GM18526 (cell line): ENCODE measurements around the gene PRRC2B.

ENCODE experiments used
- POLR2A ChIP-seq: IDR thresholded peaks from 3 replicates; pipeline ENCODE4 v1.6.1; 2011; ENCODE audit not compliant: insufficient read length; ENCODE audit errors: extremely low read depth

PRRC2B gene

DNA sequence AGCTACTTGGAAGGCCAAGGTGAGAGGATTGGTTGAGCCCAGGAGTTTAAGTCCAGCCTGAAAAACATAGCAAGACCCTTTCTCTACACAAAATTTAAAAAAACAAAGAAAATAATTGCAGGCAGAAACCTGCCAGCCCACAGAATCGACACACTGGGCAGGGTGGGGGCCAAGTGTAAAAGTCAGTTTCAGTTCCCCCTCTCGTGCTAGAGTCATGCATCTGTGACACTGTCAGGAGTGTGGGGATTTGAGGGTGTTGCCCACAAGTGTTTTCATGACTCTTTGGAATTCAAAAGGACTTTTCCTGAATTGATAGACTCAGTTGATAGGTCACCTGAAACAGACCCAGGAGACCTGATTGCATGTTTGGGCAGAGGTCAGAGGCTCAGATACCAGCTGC lies 47.6 kb downstream of the PRRC2B start:
- TF ChIP-seq POLR2A, result no peak

DNA sequence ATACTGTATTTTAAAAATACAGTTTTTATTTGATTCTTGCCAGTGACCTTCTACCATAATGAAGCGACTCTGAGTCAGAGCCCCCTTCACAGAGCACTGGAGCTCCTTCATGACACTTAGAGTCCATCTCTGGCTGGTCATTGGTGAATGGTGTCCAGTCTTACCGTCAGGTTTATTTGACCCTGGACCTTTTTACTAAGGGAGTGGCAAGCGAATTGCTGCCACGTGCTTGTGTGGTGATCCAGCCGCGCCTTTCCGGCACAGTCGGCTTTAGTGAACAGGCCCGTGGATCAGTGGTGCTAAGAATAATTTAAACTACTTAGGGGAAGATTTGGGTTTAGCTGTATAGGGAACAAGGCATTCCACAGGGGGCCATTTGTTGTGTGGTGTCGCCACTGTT lies 48.5 kb downstream of the PRRC2B start:
- no peak for TF ChIP-seq POLR2A

GRCh38 chr9:131443648-131444047 lies 49.8 kb downstream of the PRRC2B start:
- TF ChIP-seq POLR2A, result no peak

DNA sequence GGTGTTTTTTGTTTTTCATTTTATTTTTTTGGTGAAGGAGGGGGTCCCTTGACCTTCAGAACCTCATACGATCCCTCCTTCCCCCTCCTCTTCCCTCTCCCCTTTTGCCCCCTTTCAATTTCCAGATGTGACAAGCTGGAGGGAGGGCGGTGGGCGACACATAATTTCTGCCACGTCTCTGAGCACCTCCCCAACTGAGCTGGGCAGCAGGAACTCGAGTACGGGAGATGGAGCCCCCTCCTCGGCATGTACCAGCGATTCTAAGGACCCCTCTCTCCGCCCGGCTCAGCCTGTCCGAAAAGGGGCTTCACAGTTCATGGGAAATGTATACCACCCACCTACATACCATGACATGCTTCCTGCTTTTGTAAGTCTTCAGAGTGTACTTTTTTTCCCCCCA lies 52.4 kb downstream of the PRRC2B start:
- no peak for TF ChIP-seq POLR2A

DNA sequence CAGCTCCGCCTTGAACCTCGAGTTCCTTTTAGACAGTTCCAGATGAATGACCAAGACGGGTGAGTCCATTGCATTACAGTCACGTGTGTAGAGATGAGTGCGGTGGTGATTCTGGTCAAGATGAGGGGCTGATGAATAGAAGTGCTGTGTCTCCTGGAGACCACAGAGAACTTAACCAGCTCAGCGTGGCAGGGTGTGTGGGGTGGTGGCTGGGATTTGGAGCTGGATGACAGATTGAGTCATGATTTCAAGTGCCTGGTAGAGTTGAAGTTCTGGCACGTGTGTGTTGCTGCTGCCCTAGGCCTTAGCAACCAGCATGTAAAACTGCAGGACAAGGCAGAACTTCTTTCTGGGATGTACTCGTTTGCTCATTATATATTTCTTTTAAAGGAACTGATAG lies 53.3 kb downstream of the PRRC2B start:
- TF ChIP-seq POLR2A, result no peak

DNA sequence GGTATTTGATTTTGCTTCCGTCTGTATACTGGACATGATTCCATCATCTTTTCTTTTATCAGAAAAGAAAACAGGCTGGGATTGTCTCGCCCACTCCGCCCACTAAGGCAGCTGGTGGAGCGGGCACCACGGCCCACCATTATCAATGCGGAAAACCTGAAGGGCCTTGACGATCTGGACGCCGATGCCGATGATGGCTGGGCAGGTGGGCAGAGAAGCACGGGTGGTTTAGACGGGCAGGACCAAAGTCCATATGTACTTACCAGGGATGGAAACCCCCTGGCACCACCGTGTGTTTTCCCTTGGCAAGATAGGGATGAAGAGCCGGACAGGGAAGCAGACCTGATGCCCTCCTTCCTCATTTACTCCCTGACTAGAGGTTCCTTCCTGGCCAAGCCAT lies 53.7 kb downstream of the PRRC2B start:
- TF ChIP-seq POLR2A, result no peak

- no peak for TF ChIP-seq POLR2A
Observed at GRCh38 chr9:131448818-131449217, 54.9 kb downstream of the PRRC2B start.

DNA sequence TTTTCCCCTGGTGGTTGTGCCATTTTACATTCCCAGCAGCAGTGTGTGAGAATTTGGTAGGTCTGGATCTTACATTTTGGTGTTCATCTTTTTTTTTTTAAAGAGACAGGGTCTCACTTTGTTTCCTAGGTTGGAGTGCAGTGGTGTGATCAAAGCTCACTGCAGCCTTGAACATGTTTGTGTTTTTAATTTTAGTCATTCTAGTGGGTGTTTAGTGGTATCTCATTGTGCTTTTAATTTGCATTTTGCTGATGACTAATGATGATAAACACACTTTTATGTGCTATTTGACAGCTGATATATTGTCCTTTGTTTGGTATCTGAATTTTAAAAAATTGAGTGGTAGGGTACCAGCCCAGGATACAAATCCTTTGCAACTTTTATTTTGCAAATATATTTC lies 55.4 kb downstream of the PRRC2B start:
- TF ChIP-seq POLR2A, result no peak

DNA sequence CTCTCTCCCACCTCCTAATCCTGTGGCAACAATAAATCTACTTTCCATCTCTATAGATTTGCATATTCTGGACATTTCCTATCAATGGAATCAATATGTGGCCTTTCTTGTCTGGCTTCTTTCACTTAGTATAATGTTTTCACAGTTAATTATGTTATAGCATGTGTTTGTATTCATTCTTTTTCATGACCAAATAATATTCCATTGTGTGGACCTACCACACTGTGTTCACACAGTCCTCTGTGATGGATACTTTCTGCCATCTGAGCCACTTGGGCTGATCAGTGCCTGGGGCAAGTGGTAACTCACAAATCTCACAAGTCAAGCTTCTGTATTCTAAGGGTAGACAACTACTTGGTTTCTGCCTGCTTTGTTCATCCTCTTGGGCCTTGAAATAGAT lies 60.1 kb downstream of the PRRC2B start:
- no peak for TF ChIP-seq POLR2A

DNA sequence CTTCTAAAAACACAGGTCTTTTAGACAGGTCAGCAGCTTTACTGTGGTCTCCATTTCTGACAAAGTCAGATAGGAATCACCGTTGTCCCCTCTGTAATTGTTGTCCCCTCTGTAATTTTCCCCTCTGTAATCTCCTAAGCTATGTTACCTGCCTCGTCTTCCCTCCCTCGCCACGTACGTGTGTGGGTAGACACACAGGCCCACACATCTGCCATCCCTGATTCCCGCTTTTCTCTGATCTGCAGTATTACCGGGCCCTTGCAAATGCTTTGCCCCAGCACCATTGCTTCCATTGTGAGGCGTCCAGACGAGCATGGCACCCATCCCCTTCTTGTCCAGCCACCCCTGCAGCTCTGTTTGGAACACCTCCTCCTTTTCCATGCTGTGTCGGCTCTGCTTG lies 63.9 kb downstream of the PRRC2B start:
- TF ChIP-seq POLR2A, result no peak

DNA sequence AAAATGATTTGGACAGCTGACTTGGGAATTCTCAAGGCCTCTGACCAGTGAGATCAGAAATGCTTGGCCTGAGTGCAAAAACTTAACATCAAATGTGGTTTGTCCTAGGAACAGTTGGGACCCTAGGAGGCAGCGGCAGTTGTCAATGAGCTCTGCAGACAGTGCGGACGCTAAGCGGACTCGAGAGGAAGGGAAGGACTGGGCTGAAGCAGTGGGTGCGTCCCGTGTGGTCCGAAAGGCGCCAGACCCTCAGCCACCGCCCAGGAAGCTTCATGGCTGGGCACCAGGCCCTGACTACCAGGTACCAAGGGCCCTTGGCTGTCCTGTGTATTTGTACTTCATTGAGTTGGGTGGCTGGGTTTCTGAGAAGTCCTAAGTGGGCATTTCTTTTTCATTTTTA lies 65.2 kb downstream of the PRRC2B start:
- TF ChIP-seq POLR2A, result no peak

- TF ChIP-seq POLR2A, result no peak
Observed at GRCh38 chr9:131461166-131461565, 67.3 kb downstream of the PRRC2B start.

DNA sequence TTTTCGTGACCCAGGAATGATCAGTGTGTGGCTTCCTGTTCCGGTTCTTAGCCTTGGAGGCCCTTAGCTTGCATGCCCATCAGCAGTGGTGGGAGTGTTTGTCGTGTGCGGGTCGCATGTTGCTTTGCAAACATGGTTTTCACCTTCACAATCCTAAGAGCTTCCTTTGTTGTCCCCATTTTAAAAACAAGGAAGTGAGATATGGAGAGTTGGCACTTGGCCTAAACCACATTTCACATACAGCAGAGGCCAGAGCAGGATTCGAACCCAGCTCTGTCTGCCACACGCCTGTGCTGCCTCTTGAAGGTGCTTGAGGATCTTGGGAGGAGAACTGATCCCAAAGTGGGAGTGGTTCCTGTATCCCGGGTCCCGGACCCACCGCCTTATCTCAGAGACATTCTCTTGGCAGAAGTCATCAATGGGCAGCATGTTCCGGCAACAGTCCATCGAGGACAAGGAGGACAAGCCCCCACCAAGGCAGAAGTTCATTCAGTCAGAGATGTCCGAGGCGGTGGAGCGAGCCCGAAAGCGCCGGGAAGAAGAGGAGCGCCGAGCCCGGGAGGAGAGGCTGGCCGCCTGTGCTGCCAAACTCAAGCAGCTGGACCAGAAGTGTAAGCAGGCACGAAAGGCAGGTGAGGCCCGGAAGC lies 70.6 kb downstream of the PRRC2B start:
- TF ChIP-seq POLR2A, result no peak

- TF ChIP-seq POLR2A, result no peak
Observed at GRCh38 chr9:131465401-131465800, 71.5 kb downstream of the PRRC2B start.

DNA sequence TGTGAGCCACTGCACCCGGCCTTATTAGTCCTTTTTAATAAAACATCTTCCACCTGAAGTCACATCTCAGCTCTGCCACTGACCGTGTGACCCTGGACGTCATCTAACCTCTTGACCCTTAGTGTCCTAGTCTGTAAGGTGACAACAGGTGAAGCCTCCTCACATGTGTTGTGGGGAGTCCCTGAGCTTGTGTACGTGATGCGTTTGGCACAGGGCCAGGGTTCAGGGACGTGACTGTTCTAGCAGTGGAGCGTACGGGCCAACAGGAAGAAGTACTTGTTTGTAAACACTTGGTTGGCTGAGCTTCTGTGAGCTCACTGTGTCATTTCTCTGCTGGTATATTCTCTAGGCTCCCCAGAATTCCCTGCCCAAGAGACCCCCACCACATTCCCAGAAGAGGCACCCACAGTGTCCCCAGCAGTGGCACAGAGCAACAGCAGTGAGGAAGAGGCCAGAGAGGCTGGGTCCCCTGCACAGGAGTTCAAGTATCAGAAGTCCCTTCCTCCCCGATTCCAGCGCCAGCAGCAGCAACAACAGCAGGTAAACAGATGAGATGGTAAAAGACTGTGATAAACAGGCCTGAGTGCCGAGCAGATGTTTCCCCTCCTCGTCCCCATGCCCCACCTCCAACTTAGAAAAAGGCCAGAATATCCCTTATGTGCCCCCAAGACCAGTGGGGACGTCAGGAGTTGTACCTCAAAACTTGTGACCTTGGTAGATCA lies 73.5 kb downstream of the PRRC2B start:
- no peak for TF ChIP-seq POLR2A

- no peak for TF ChIP-seq POLR2A
Observed at GRCh38 chr9:131468031-131468430, 74.1 kb downstream of the PRRC2B start.

DNA sequence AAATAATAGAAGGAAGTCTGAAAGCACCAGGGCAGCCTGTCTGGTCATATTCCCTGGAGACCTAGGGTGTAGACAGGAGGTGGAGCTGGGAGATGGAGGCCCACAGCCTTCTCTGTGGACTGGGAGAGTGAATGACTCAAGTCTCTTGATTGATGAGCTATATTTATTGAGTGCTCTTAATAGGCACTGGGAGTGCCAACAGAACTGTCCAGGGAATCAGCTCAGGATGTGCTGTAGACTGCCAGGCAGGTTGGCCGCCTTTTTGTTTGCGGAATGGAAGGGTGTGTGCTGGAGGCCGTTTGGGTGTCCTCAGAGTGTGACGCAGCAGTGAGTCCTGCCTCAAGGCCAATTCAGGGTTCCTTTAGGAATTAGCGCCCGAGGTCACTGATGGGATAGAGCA lies 75.5 kb downstream of the PRRC2B start:
- TF ChIP-seq POLR2A, result no peak

DNA sequence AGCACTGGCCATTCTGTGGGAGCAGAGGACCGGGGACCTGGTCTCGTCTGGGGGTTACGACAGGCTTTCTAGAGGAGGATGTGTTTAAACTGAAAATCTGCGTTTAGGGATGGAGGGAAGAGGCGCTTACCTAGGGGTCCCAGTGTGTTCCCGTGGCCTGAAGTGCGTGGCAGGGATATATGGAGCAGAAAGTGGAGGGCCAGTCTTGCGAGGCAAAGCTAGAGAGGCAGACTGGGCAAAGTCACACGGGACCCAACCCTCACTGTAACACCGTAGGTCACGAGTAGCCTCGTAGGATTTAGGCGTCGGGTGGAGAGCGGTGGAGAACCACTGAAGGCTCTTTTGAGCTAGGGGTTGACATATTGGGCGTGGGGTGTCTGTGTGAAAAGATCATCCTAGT lies 76.1 kb downstream of the PRRC2B start:
- TF ChIP-seq POLR2A, result no peak

DNA sequence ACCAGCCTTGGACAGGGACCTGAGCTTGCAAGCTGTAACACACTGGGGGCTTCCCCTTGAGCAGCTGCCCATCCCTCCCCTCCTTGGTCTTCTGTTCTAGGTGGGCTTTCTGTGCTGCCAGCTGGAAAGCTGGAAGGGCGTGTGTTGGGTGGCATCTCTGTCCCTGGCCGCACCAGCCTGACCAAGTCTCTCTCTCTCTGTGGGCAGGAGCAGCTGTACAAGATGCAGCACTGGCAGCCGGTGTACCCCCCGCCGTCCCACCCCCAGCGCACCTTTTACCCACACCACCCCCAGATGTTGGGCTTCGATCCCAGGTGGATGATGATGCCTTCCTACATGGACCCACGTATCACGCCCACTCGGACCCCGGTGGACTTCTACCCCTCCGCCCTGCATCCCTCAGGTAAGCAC lies 76.7 kb downstream of the PRRC2B start:
- TF ChIP-seq POLR2A, result no peak
